ENCODE data around the gene ENOPH1.

DNA sequence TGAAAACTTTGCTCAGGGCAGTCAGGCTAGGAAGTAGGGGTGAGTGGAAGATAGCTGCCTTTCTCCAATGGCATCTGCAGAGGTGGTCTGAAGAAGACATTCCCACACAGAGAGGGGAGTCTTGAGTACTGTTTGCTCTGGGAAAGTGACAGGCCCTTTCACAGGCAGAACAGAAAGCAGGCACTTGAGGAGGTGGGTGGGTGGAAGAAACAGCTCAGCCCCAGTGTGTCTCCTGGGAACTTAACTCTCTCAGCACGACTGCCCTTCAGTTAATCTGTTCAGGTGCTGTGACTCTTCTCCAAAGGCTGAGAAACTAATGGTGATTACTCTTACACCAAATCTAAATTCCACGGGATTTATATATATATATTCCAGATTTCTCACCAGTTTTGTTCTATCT, 28.3 kb downstream of the ENOPH1 start:
- no peak for TF ChIP-seq POLR2AphosphoS5 (IDR thresholded peaks at IDR 0.05; ENCODE audit: borderline replicate concordance, low read depth, low read length)
- TF ChIP-seq EZH2 (IDR thresholded peaks at IDR 0.05): no peak

All from SK-N-MC (cell line).